GM21786 (cell line): ENCODE results near the gene NUP133.

Experiments used
- ATAC-seq: cut with Tn5 transposase; IDR thresholded peaks from one replicate; pipeline ENCODE4 v1.9.1; 2021; ENCODE audit not compliant: unreplicated experiment

Gene NUP133

GRCh38 chr1:229454056-229454455, 54.1 kb downstream of the NUP133 start:
- ATAC-seq = no peak

- no peak for ATAC-seq
Measured at GRCh38 chr1:229452956-229453801, 55.0 kb downstream of the NUP133 start.

DNA sequence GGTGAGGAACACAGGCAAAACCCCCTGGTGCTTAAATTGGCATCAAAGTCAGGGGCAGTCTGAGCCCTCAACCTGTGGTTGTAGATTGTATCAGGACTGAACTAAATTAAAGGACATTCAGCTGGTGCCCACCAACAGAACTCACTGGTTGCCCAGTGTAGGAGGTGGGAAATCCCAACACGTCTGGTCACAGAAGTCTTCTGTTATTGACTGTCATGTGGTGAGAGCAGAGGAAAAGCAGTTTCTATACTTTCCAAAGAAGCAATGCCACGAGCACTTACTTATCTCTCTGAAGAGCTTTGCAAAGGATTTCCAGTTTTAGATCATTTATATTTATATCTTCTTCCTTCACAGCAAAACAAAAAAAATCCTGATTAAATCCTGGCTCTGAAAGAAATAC, 59.3 kb downstream of the NUP133 start:
- ATAC-seq = no peak

GRCh38 chr1:229448354-229448753, 59.8 kb downstream of the NUP133 start:
- no peak for ATAC-seq

- no peak for ATAC-seq
Measured at GRCh38 chr1:229447809-229448252, 60.3 kb downstream of the NUP133 start.

DNA sequence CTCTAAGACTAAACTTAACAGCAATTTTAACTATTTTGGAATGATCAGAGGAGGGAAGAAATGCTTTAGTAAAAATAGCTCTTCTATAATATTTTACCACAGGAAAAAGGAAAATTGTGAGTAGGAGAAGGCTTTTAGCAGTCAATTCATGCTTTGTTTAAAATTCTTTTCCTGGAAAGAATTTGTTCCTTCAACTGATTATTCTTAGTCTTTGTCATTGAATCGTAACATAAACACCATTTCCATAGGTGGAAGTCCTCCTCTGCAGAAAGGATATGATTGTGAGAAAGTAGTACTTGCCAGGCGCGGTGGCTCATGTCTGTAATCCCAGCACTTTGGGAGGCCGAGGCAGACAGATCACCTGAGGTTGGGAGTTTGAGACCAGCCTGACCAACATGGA, 62.3 kb downstream of the NUP133 start:
- ATAC-seq = no peak

GRCh38 chr1:229440851-229441537, 67.1 kb downstream of the NUP133 start:
- ATAC-seq = peak; percentile 98

DNA sequence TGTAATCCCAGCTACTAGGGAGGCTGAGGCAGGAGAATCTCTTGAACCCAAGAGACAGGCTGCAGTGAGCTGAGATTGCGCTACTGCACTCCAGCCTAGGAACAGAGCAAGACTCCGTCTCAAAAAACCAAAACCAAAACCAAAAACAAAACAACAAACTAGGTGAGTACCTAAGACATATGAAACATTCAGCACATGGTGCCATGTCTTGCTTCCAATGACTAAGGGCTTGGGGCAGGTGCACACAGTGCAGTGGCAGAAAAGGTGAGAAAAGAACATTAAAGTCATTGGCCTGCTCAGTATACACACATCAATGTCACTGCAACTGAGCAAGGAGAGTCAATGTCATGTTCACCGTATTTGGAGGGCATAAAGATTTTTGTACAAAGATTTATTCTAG, 70.1 kb downstream of the NUP133 start:
- ATAC-seq = no peak

GRCh38 chr1:229437443-229437842, 70.7 kb downstream of the NUP133 start:
- no peak for ATAC-seq

DNA sequence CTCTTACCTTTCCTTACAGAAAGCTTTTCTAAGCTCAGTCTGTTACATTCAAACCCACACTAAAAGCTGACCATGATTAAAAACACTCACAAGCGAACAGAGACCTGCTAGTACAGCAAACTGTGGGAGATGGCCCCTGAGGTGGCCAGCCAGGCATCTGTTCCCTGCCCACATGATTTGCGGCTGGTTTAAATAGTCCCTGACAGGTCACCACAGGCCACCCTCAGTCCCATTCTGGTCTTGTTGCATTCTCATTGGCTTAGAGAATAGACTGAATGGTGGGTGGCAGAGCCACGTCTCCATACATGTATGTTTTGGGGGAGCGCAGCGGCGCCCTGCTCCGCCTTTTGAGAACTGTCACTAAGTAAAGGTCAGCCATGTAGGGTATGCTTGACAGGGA, 71.9 kb downstream of the NUP133 start:
- ATAC-seq = no peak

GRCh38 chr1:229434641-229435051, 73.5 kb downstream of the NUP133 start:
- no peak for ATAC-seq

DNA sequence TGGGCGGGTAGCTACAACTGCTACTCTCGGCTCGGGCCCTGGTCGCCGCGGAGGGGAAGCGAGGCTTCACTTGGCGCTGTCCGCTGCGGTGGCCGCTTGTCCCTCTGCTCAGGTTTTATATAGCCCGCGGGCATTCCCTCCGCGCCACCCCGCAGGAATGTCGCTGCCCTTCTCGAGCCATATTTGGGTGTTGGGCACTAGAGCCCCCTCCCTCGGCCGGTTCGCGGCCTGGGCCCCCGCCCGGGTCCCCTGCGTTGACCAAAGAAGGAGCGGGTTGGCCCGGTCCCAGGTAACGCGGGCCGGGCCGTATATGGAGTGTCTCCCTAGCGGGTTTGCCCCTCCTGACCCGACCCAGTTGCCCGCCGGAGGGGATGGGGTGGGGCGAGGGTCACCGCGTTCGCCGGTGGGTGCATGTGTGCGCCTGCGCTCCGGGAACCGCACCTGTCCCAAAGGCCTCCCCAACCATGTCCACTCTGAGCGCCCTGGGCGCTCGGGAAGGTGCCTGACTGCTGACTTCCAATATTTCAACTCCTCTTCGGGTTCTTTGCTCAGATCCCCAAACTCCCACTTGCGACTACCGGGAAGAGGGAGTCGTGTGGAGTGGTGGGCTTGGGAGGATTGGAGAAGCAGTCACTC, 74.0 kb downstream of the NUP133 start, which contains the start of gene ACTA1:
Gene ACTA1, minus strand, starts transcription at position 90 of the 636 bp plus-strand sequence. CDS start 979 bp downstream, outside the sequence.
- ATAC-seq = no peak

DNA sequence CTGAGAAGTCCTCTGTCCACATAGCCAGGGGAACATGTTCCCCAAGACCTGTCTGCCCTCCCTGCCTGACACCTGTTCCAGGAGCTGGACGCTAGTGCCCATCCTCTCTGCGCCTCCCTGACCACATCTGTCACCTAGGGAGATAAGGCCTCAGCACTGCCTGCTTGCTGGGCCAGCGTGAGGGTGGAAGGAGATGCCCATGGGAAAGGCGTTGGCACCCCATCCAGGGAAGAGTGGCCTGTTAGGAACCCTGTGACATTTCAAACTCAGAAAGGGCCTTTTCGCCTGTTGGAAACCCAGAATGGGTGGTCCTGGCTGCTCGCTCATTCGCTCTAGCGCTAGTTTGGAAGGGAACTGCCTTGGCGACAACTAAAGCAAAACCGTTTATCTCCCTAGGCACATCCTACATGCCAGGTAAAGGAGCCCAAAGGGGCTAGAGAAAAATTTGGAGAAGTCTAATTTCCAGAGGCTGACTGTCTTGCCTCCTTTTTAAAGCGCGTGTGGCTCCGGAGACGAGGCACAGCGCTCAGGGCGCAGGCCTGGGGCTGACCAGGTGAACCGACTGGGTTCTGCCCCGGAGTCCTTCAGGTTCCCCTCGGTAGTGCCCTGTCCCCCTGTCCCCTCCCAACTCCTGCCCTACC, 74.7 kb downstream of the NUP133 start:
- ATAC-seq = no peak

DNA sequence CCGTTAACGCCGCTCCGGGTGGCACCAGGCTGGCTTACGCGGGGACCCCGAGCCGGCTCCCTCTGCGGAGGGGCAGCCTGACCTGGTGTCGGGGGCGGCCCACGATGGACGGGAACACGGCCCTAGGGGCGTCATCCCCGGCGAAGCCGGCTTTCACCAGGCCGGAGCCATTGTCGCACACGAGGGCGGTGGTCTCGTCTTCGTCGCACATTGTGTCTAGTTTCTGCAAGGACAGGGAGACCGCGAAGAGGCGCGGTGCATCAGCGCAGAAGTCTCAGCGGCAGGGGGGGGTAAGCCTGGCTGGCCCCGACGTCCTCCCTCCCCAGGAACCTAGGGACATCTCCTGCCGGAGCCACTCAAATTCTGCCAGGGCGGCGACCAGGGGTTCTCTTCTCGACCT, 75.2 kb downstream of the NUP133 start:
- ATAC-seq = no peak

DNA sequence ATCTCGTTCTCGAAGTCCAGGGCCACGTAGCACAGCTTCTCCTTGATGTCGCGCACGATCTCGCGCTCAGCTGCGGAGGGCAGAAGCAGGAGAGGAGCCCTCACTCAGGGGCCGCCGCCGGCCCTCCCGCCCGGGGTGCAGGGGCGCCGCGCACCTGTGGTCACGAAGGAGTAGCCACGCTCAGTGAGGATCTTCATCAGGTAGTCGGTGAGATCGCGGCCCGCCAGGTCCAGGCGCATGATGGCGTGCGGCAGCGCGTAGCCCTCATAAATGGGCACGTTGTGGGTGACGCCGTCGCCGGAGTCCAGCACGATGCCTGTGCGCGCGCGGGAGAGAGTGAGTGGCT, 76.1 kb downstream of the NUP133 start:
- no peak for ATAC-seq

GRCh38 chr1:229431284-229432115, 76.6 kb downstream of the NUP133 start:
- no peak for ATAC-seq

- ATAC-seq = no peak
Measured at GRCh38 chr1:229430761-229431283, 77.3 kb downstream of the NUP133 start.

DNA sequence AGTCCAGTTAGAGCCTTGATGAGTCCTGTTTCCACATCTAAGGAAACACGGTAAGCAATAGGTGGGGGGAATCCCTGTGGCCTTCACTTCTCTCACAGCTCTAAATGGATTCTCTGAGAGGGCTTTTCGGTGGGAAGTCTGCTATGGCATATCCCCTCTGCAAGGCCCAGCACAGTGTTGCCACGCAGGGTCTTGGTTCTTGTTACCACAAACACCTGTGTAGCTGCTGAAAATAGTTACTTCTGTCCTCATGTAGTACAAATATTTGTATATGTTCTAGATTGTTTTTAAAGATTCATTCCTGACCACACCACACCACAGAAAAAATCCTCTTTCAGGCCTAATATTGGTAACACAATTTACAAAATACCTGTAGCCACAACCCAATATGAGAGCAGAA, 79.9 kb downstream of the NUP133 start:
- ATAC-seq = no peak

- no peak for ATAC-seq
Measured at GRCh38 chr1:229427572-229427971, 80.6 kb downstream of the NUP133 start.

DNA sequence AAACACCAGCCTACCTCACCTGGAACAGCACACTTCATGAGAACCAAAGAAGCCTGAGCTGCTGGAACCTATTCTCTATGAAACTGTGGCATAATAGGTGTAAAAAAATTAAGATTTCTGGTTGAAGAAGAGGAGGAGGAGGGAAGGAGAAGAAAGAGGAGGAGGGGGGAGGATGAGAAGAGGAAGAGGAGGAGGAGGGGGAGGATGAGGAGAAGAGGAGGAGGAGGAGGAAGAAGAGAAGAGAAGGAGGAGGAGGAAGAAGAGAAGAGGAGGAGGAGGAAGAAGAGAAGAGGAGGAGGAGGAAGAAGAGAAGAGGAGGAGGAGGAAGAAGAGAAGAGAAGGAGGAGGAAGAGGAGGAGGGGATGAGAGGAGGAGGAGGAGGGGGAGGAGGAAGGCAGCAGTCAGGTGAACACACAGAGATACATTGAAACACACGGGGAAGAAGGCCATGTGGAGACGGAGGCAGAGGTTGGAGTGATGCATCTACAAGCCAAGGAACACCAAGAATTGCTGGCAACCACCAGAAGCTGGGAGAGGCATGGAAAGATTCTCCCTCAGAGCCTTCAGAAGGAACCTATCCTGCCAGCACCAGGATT, 82.5 kb downstream of the NUP133 start:
- ATAC-seq = no peak
